CD14-positive monocyte (primary cell): ENCODE results near the gene PARS2. TPM values are rescaled to one million over a fixed set of nuclear protein-coding genes. Genes with fewer than 3 reads are reported as not detected.

Experiments
- DNase-seq, 3 donors: peaks; one replicate each; pipeline ENCODE4 v3.0.0-alpha.2; 2011 to 2022
- H2AFZ ChIP-seq: 2 replicates; pipeline ENCODE4 v1.6.0; 2012; ENCODE audit warnings: mild to moderate bottlenecking, low read depth, low read length, inconsistent platforms; ENCODE audit not compliant: insufficient read depth, poor library complexity, severe bottlenecking
- H3K27ac ChIP-seq, 2 donors: 1 replicate in 1 of 2; 2 replicates in 1 of 2; pipeline ENCODE4 v1.5.1; 2012 to 2013; ENCODE audit warnings: low read length in 2 of 2, control low read depth in 1 of 2, inconsistent platforms in 1 of 2, low read depth in 1 of 2, mild to moderate bottlenecking in 1 of 2
- H3K27me3 ChIP-seq, 2 donors: one replicate each; pipeline versions ENCODE4 v1.6.0 to v1.6.1; 2011 to 2013; ENCODE audit warnings: low read length in 2 of 2; ENCODE audit not compliant: control insufficient read depth in 2 of 2, insufficient read depth in 2 of 2
- H3K36me3 ChIP-seq, 2 donors: replicated peaks in 1 of 2; 1 replicate in 1 of 2; 2 replicates in 1 of 2; pipeline versions ENCODE4 v1.5.1 to v1.6.1; 2012 to 2013; ENCODE audit warnings: low read length in 2 of 2, control low read depth in 1 of 2, inconsistent platforms in 1 of 2, mild to moderate bottlenecking in 1 of 2; ENCODE audit not compliant: insufficient read depth in 2 of 2, control insufficient read depth in 1 of 2
- H3K4me1 ChIP-seq, 2 donors: 1 replicate in 1 of 2; 2 replicates in 1 of 2; pipeline versions ENCODE4 v1.5.1 to v1.6.1; 2012 to 2013; ENCODE audit warnings: low read length in 2 of 2, control low read depth in 1 of 2, inconsistent platforms in 1 of 2, mild to moderate bottlenecking in 1 of 2, moderate library complexity in 1 of 2; ENCODE audit not compliant: insufficient read depth in 2 of 2, control insufficient read depth in 1 of 2
- H3K4me2 ChIP-seq: replicated peaks from 2 replicates; pipeline ENCODE3; 2012; ENCODE audit warnings: low read length, moderate library complexity, mild to moderate bottlenecking; ENCODE audit not compliant: poor library complexity, severe bottlenecking; ENCODE audit errors: extremely low read depth
- H3K4me3 ChIP-seq, 3 experiments: fragments of 200-600 bp in 1 of 3; sonication (generic) in 1 of 3; replicated peaks in 1 of 3; 1 replicate in 2 of 3; 2 replicates in 1 of 3; pipeline ENCODE4 v1.5.1; 2011 to 2013; ENCODE audit warnings: low read length in 3 of 3, mild to moderate bottlenecking in 3 of 3, control low read depth in 2 of 3, low read depth in 2 of 3, inconsistent platforms in 1 of 3, moderate library complexity in 1 of 3
- H3K79me2 ChIP-seq: 2 replicates; pipeline ENCODE4 v1.6.0; 2012; ENCODE audit warnings: mild to moderate bottlenecking, control low read depth, inconsistent platforms, low read length, moderate library complexity; ENCODE audit not compliant: insufficient read depth
- H3K9ac ChIP-seq: 2 replicates; pipeline ENCODE4 v1.6.0; 2017; ENCODE audit warnings: low read length, mild to moderate bottlenecking; ENCODE audit not compliant: insufficient read depth, poor library complexity, severe bottlenecking
- H3K9me3 ChIP-seq, 2 donors: replicated peaks in 1 of 2; 1 replicate in 1 of 2; 2 replicates in 1 of 2; pipeline versions ENCODE4 v1.5.1 to v1.6.1; 2012 to 2013; ENCODE audit warnings: low read length in 2 of 2, control low read depth in 1 of 2; ENCODE audit not compliant: control insufficient read depth in 1 of 2, insufficient read depth in 1 of 2
- H4K20me1 ChIP-seq: 2 replicates; pipeline ENCODE4 v1.6.0; 2012; ENCODE audit warnings: mild to moderate bottlenecking, low read length, control low read depth, moderate library complexity; ENCODE audit not compliant: insufficient read depth
- H3K27ac Mint-ChIP-seq, 7 donors: one replicate each; pipeline ENCODE4 v1.8.0; 2020; ENCODE audit warnings: mild to moderate bottlenecking in 7 of 7, mixed read lengths in 7 of 7, moderate library complexity in 6 of 7, inconsistent platforms in 2 of 7
- H3K27me3 Mint-ChIP-seq, 3 donors: one replicate each; pipeline ENCODE4 v1.8.0; 2021 to 2022; ENCODE audit warnings: low read depth in 3 of 3, mild to moderate bottlenecking in 3 of 3, mixed read lengths in 3 of 3, moderate library complexity in 3 of 3, inconsistent platforms in 1 of 3
- H3K36me3 Mint-ChIP-seq, 2 donors: one replicate each; pipeline ENCODE4 v1.8.0; 2020; ENCODE audit warnings: mixed read lengths in 2 of 2, inconsistent platforms in 1 of 2, mild to moderate bottlenecking in 1 of 2
- H3K4me1 Mint-ChIP-seq: one replicate; pipeline ENCODE4 v1.8.0; 2020; ENCODE audit warnings: mild to moderate bottlenecking, mixed read lengths
- H3K4me3 Mint-ChIP-seq, 2 donors: one replicate each; pipeline ENCODE4 v1.8.0; 2020; ENCODE audit warnings: mild to moderate bottlenecking in 2 of 2, mixed read lengths in 2 of 2, moderate library complexity in 1 of 2
- H3K9me3 Mint-ChIP-seq, 7 donors: one replicate each; pipeline ENCODE4 v1.8.0; 2020 to 2022; ENCODE audit warnings: mixed read lengths in 7 of 7, mild to moderate bottlenecking in 6 of 7, moderate library complexity in 6 of 7, inconsistent platforms in 2 of 7
- CTCF ChIP-seq: fragments of 200-600 bp; IDR thresholded peaks from one replicate; pipeline ENCODE4 v1.8.0; 2022; ENCODE audit warnings: antibody characterized with exemption, mild to moderate bottlenecking
- WGBS: methylation state at CpG from one replicate; pipeline ENCODE4 v1.1.5; 2013; ENCODE audit warnings: missing lambda C conversion rate; ENCODE audit not compliant: insufficient coverage; 5-methylcytosine and 5-hydroxymethylcytosine counted together
- intact Hi-C, 2 donors: fragments of 100-400 bp; cut with micrococcal nuclease; formaldehyde crosslinking; loops; one replicate each; pipeline versions ENCODE4 v1.15.0 to v1.15.1; 2023
- polyA minus RNA-seq: library from RNA; depleted of rRNA, polyadenylated mRNA; stranded (reverse); fragments of >200 nt; gene quantifications from 2 replicates; pipeline ENCODE4 v1.2.3, GENCODE V29; 2012
- polyA plus RNA-seq, 3 donors: library from polyadenylated mRNA; depleted of rRNA in 1 of 3; unstranded in 2 of 3; stranded (reverse) in 1 of 3; fragments of 300-500 nt in 2 of 3; fragments of >200 nt in 1 of 3; fragmentation: Illumina TruSeq in 2 of 3; gene quantifications; 1 replicate in 2 of 3; 2 replicates in 1 of 3; pipeline ENCODE4 v1.2.3, GENCODE V29; 2012 to 2021
- total RNA-seq, 12 experiments: library from RNA in 1 of 12; stranded (reverse) in 1 of 12; fragments of 120-200 nt in 1 of 12; gene quantifications; one replicate each; pipeline ENCODE4 v1.2.4 and lab custom pipeline; 2013 to 2026; ENCODE audit warnings: mixed read lengths in 6 of 12, inconsistent platforms in 1 of 12

PARS2 gene
- 3.3 TPM for total RNA-seq (2013)
- polyA plus RNA-seq: 1 to 10 TPM in 1 of 3 donors, under 1 TPM in 2; 0.73 to 1.2 (median 0.92) TPM
- 2.5 and 3.4 TPM in 2 replicates for polyA minus RNA-seq
- total RNA-seq (lab: John Stamatoyannopoulos, UW): 0.07 to 2.5 (median 0.35) reads per million in 11 experiments

DNA sequence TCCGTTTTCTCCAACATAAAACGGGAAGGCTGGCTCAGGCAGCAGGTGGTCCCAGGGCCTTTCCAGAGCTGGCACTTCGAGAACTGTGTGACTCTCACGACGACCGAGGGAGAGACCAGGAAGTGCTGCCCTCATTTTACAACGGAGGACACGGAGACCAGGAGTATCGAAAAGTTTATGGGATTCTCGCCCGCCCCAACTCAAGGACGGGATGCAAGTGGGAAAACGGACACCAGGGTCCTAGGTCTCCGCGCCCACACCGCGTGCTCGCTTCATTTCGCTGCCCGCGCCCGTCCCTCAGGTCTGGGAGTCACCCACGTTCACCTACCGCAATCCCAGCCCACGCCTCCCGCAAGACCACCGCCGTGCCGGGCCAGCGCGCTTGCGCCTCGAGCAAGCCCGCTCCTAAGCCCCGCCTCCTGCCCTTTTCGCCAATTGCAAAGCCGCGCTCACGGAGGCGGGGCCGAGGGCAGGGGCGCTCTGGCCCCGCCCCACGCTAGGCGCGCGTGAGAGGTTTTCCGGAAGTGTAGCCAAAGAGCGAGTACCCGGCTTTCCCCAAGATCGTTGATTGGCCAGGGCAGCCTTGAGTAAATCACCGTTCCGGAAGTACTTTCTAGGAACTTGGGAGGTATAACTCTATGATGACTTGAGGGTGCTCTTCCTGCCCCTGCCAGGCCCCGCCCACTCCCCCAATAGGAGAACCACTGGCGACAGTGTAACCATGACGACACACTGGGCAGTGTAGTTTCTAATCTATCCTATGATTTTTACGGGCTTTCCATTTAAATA lies at the start of gene PARS2:
Gene PARS2 (minus strand): TSS at position 391 of the 789 bp plus-strand sequence. CDS start 5,362 bp downstream, outside the sequence.
- WGBS: under 1% methylated on average over 50 of the region's 57 CpGs
- TF ChIP-seq CTCF: no peak

DNA sequence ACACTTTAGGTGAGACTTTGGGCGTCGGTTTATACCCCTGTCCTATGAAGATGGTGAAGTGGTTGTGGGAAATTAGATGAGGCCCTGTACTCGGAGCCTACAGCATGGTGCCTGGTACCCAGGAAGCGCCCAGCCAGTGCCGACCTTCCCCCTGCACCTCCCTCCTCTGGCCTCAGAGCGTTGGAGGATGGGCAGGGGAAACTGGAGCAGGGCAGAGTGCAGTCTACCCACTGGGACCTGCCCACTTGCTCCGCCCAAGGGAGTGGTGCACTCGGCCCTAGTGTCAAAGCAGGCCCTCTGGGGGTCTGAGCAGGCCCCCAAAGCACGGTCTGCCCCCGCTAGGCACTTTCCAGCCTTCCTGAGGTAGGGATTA lies 49.8 kb upstream of the PARS2 start:
- H3K9me3 ChIP-seq: no peaks in the 10 kb centered on the region
- no peak for DNase-seq
- H3K9ac ChIP-seq: no peak overlapping the region
- H4K20me1 ChIP-seq: no peaks in the 10 kb centered on the region
- no peak for TF ChIP-seq CTCF
- intact Hi-C loops: no loop called here
- H3K4me1 ChIP-seq: no peaks in the 10 kb centered on the region
- H3K27ac ChIP-seq: no peak overlapping the region
- H3K9me3 Mint-ChIP-seq: peaks cover 0 to 3% (median 0%) of the 10 kb centered on the region in 7 donors
- H3K4me3 Mint-ChIP-seq: no peak overlapping the region
- no peaks in the 10 kb centered on the region for H3K27me3 ChIP-seq
- H2AFZ ChIP-seq: no peak overlapping the region
- WGBS: 84% methylated on average over 10 of the region's 10 CpGs
- H3K4me3 ChIP-seq: no peak overlapping the region
- no peak overlapping the region for H3K27ac Mint-ChIP-seq
- H3K36me3 Mint-ChIP-seq: no peaks in the 10 kb centered on the region
- H3K4me1 Mint-ChIP-seq: peaks cover 3% of the 10 kb centered on the region
- no peaks in the 10 kb centered on the region for H3K27me3 Mint-ChIP-seq
- no peaks in the 10 kb centered on the region for H3K79me2 ChIP-seq
- no peaks in the 10 kb centered on the region for H3K36me3 ChIP-seq
- H3K4me2 ChIP-seq: no peak overlapping the region

More for the DNA sequence above, at the start of gene PARS2:
- Histone ChIP-seq H3K9me3 (no peaks in the 10 kb centered on the region), H4K20me1 (no peaks in the 10 kb centered on the region), H3K9ac (peak within 1 kb of the TSS; percentile 79), H3K27me3 (no peaks in the 10 kb centered on the region), H3K27ac (peak within 1 kb of the TSS in 1 of 2 donors; percentile 88), H3K4me2 (peak within 1 kb of the TSS; percentile 96), H3K4me3 (peak within 1 kb of the TSS; percentile 90 to 96 (median 91)), H3K79me2 (peaks cover 17% of the 10 kb centered on the region), H2AFZ (peak within 1 kb of the TSS; percentile 99), H3K36me3 (no peaks in the 10 kb centered on the region), H3K4me1 (peaks cover 10 to 17% of the 10 kb centered on the region in 2 donors)
- Mint-ChIP-seq H3K27ac (peak within 1 kb of the TSS; percentile 80 to 94 (median 90)), H3K4me3 (peak within 1 kb of the TSS; percentile 90 to 96), H3K27me3 (peaks cover 0 to 1% (median 0%) of the 10 kb centered on the region in 3 donors), H3K4me1 (peaks cover 19% of the 10 kb centered on the region), H3K36me3 (no peaks in the 10 kb centered on the region), H3K9me3 (peaks cover 0 to 2% (median 0%) of the 10 kb centered on the region in 7 donors)
- DNase-seq: peak; percentile 99
- intact Hi-C loops: loop anchor here (2.0 to 10.0 kb wide), 6 partner anchors 47 to 820 kb away; partner anchors contain the start of genes SSBP3 (in 2 of the 2), TCEANC2 (in 2 of the 2), TMEM59 (in 2 of the 2) and IFT25 (in 1 of the 2)
